GM18517 (cell line): ENCODE measurements around the gene GDPD5.
"Not testable (repeated sequence)": the region's sequence is repeated elsewhere in the genome, so short reads cannot be mapped to it uniquely, and the experiment has no call there.

Experiments used
- ATAC-seq: cut with Tn5 transposase; IDR thresholded peaks from one replicate; pipeline ENCODE4 v1.9.1; 2021; ENCODE audit warnings: mild to moderate bottlenecking, moderate library complexity; ENCODE audit not compliant: unreplicated experiment

GDPD5 gene

GRCh38 chr11:75431533-75432525 lies 93.9 kb downstream of the GDPD5 start:
- no peak for ATAC-seq

DNA sequence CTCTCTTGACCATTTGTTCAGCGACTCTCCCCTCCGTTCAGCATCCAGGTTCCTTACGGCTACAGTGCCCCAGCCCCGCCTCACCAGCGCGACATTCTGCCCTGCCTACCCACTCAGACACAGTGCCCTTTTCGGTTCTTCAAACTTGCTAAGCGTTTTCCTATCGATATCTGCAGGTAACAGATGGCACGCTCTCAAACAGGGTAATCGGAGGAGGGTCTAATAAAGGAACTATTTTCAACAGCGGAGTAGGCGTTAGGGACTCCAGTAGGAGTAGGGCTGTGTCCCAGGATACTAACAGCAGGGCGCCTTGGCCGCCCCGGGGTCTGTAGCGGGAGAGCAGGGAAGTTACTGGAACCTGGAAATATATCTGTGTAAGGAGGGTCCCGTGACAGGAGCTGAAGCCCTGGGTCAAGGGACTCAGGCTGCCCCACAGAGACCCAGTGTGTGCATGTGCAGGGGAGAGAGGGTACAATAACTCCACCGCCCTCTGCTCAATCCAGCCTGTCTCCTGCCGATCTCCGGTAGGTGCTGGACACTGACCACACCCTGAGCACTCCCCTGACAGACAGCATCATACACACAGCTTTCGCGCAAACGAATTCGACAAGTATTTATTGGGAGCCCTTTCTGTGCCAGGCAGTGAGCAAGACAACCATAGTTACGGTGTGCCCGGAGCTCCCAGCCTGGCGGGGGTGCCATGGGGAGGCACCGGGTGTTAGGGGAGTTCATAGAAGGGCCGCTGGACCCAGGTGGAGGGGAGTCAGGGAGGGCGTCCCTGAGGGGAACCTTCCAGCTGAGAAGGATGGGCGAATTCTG lies 94.8 kb downstream of the GDPD5 start:
- no peak for ATAC-seq

DNA sequence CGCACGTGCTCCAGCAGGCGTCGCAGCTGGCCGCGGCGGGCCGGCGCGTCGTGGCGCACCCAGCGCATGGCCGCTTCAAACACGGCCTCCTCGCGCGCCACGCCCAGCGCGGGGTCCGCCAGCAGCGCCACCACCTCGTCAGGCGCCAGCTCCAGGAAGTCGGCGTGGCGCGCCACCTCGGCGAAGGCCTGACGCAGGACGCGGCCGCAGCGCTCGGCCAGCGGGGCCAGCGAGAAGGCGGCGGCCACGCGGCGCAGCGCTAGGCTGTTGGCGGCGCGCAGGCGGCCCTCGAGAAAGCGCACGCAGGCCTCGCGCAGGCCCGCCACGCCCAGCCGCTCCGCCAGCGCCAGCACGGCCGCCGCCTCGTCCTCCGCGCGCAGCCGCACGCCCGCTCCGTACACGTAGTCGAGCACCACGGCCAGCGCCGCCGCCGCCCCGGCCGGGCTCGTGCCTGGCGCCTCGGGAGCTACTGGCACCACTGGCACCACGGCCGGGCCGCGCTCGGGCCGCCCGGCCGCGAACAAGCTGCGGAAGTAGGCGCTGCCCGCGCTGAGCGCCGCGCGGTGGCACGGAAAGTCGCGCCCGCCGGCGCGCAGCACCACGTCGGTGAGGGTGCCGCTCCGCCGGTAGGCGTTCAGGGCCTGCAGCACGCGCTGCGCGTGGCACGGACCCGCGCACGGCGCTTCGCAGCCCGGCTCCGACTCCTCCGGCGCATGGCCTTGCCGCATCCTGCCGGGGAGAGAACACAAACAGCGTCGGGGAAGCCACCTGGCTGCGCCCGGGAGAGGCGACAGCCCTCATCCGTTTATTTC lies 95.6 kb downstream of the GDPD5 start:
- no peak for ATAC-seq

DNA sequence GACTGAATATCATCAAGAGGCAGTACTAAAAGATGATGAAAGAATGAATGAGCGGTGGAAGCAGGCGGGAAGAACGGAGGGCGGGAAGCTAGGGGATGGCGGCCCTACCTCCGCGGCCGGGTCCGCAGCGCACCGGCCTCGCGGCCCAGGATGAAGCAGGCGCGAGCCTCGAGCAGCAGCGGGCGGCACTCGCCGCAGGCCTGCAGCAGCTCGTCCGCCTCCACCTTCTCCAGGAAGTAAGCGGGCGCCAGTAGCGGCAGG lies 96.2 kb downstream of the GDPD5 start:
- no peak for ATAC-seq

- ATAC-seq: no peak
These were observed 96.6 kb downstream of the GDPD5 start for GRCh38 chr11:75428989-75429640.

DNA sequence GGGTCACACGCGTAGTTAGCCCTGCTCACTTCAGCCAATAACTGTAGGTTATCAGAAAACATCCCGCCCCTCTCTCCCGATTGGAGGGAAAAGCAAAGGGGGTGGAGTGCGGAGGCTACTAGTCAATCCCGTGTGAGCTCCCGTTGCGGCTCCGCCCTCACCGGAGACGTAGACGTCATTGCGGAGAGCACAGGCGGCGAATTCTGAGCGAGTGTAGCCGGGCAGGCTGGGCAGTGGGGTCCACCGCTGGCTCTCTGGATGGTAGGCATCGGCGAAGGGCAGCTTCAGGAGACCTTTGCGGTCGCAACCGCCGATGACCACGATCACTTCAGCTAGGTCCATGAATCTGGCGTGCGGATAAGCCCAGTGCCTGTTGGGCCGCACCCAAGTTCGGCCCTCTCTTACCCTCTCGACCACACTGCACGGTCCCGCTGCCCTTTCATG lies 97.4 kb downstream of the GDPD5 start:
- no peak for ATAC-seq

- ATAC-seq: no peak
These were observed 98.6 kb downstream of the GDPD5 start for GRCh38 chr11:75427181-75427580.

GRCh38 chr11:75426720-75427086 lies 99.0 kb downstream of the GDPD5 start:
- no peak for ATAC-seq

DNA sequence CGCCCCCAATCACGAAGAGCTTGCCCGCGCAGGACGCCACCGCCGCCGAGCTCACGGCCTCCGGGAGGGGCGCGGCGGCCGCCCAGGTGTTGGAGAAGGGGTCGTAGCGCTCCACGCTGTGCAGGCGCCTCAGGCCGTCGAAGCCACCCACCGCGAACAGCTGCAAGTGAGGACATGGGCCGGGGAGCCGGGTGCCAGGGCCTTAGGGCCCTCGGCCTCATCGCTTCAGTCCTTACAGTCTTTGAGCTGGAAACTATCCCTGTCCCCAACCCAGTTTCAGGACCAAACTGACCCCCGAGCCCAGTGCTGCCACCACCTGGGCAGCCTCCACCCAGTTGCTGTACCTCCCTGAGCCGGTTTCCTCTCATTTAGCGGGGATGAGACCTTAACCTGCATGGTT lies 100.3 kb downstream of the GDPD5 start:
- no peak for ATAC-seq

- ATAC-seq: no peak
These were observed 101.3 kb downstream of the GDPD5 start for GRCh38 chr11:75424396-75424795.

GRCh38 chr11:75423721-75424120 lies 102.0 kb downstream of the GDPD5 start:
- ATAC-seq: no peak

- ATAC-seq: no peak
These were observed 103.2 kb downstream of the GDPD5 start for GRCh38 chr11:75422248-75423231.

DNA sequence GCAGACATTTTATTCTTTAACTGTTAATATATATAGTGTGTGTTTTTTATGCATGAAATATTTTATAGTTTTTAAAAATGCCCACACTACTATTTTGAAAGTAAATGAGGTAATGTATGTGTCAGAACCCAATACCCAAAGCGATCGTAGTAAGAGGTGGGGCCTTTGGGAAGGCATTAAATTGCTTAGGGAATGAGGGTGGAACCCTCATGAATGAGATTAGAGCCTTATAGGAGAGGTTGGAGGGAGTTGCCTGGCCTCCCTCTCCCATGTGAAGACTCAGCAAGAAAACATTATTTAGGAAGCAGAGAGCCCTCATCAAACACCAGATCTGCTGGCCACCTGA lies 103.9 kb downstream of the GDPD5 start:
- no peak for ATAC-seq

GRCh38 chr11:75421035-75421602 lies 104.6 kb downstream of the GDPD5 start:
- no peak for ATAC-seq

- ATAC-seq: no peak
These were observed 105.3 kb downstream of the GDPD5 start for GRCh38 chr11:75420224-75421034.

GRCh38 chr11:75413864-75414263 lies 111.9 kb downstream of the GDPD5 start:
- ATAC-seq: no peak

- not testable (repeated sequence) for ATAC-seq
These were observed 112.6 kb downstream of the GDPD5 start for GRCh38 chr11:75413146-75413545.

- ATAC-seq: not testable (repeated sequence)
These were observed 115.8 kb downstream of the GDPD5 start for GRCh38 chr11:75409971-75410370.

GRCh38 chr11:75408957-75409219 lies 116.9 kb downstream of the GDPD5 start:
- ATAC-seq: no peak
